OCI-LY1 (cell line): ENCODE results near the gene SPATA2L.
"Not testable (repeated sequence)": the region's sequence is repeated elsewhere in the genome, so short reads cannot be mapped to it uniquely, and the experiment has no call there.

ENCODE experiments used
- H2AFZ ChIP-seq: fragments of 200-600 bp; sonication (generic), shearing (Covaris generic); 2 replicates; pipeline ENCODE4 v1.6.0; 2014; ENCODE audit warnings: antibody characterized with exemption, mild to moderate bottlenecking, low read length
- H3F3A ChIP-seq: fragments of 200-600 bp; sonication (generic), shearing (Covaris generic); 2 replicates; pipeline ENCODE4 v1.6.0; 2014; ENCODE audit warnings: mild to moderate bottlenecking, antibody characterized with exemption, low read length, moderate library complexity; ENCODE audit not compliant: insufficient read depth
- H3K27ac ChIP-seq: fragments of 200-600 bp; sonication (generic); 2 replicates; pipeline ENCODE4 v1.5.1; 2014; ENCODE audit warnings: low read length, mixed run types, mild to moderate bottlenecking, low read depth; ENCODE audit not compliant: poor library complexity, severe bottlenecking
- H3K27me3 ChIP-seq: fragments of 200-600 bp; sonication (generic); 2 replicates; pipeline ENCODE4 v1.6.0; 2014; ENCODE audit warnings: antibody characterized with exemption, mild to moderate bottlenecking, low read length, moderate library complexity; ENCODE audit not compliant: insufficient read depth
- H3K36me3 ChIP-seq: fragments of 200-600 bp; sonication (generic); 2 replicates; pipeline ENCODE4 v1.6.1; 2014; ENCODE audit warnings: mild to moderate bottlenecking, antibody characterized with exemption, low read length, moderate library complexity, mixed read lengths; ENCODE audit not compliant: insufficient read depth
- H3K4me1 ChIP-seq: fragments of 200-600 bp; sonication (generic); 2 replicates; pipeline ENCODE4 v1.5.1; 2014; ENCODE audit warnings: mild to moderate bottlenecking, low read length, moderate library complexity; ENCODE audit not compliant: insufficient read depth, severe bottlenecking
- H3K4me2 ChIP-seq: fragments of 200-600 bp; sonication (generic), shearing (Covaris generic); 2 replicates; pipeline ENCODE4 v1.6.1; 2014; ENCODE audit warnings: low read length
- H3K4me3 ChIP-seq: fragments of 200-600 bp; sonication (generic); 2 replicates; pipeline ENCODE4 v1.5.1; 2014; ENCODE audit warnings: low read length, low read depth, mild to moderate bottlenecking, mixed read lengths; ENCODE audit not compliant: poor library complexity, severe bottlenecking
- H3K79me2 ChIP-seq: fragments of 200-600 bp; shearing (Covaris generic); 2 replicates; pipeline ENCODE4 v1.6.1; 2016; ENCODE audit warnings: mixed run types, low read length, mixed read lengths; ENCODE audit not compliant: insufficient read depth
- H3K9ac ChIP-seq: fragments of 200-600 bp; sonication (generic), shearing (Covaris generic); 2 replicates; pipeline ENCODE4 v1.6.1; 2014; ENCODE audit warnings: mild to moderate bottlenecking, low read length, mixed read lengths
- H3K9me2 ChIP-seq: fragments of 200-600 bp; sonication (generic), shearing (Covaris generic); 2 replicates; pipeline ENCODE4 v1.6.1; 2014; ENCODE audit warnings: low read depth, mild to moderate bottlenecking, low read length, mixed read lengths
- H3K9me3 ChIP-seq: fragments of 200-600 bp; shearing (Covaris generic); 2 replicates; pipeline ENCODE4 v1.6.1; 2014; ENCODE audit warnings: low read length, mixed read lengths
- H4K20me1 ChIP-seq: fragments of 200-600 bp; sonication (generic), shearing (Covaris generic); 2 replicates; pipeline ENCODE4 v1.6.0; 2016; ENCODE audit warnings: mild to moderate bottlenecking, low read length; ENCODE audit not compliant: insufficient read depth
- EZH2 ChIP-seq: fragments of 200-600 bp; sonication (generic), shearing (Covaris generic); IDR thresholded peaks from 2 replicates; pipeline ENCODE4 v1.8.0; 2017; ENCODE audit warnings: borderline replicate concordance, mixed run types, mild to moderate bottlenecking, antibody characterized with exemption, low read length, moderate library complexity, mixed read lengths
- TF ChIP-seq, protein P1 (sequence below): fragments of 200-600 bp; sonication (generic), shearing (Covaris generic); IDR thresholded peaks from 2 replicates; pipeline ENCODE4 v1.5.1; 2017; ENCODE audit warnings: mild to moderate bottlenecking, antibody characterized with exemption, low read length, moderate library complexity, mixed read lengths

Gene SPATA2L

GRCh38 chr16:89700649-89701424 is 668 bp downstream of the SPATA2L start:
- Histone ChIP-seq H3K79me2 (no peaks in the 10 kb centered on the region), H3K27ac (peak overlapping the region; percentile 16), H2AFZ (no peak overlapping the region), H3K9me3 (no peaks in the 10 kb centered on the region), H3K36me3 (peaks cover 10% of the 10 kb centered on the region; the same call in 1 of the 2 replicates), H3K4me3 (peak overlapping the region; percentile 67), H3K27me3 (no peaks in the 10 kb centered on the region), H3K9ac (peak overlapping the region; percentile 70), H3K9me2 (no peaks in the 10 kb centered on the region), H3K4me2 (peak overlapping the region; percentile 59), H3F3A (no peaks in the 10 kb centered on the region), H3K4me1 (peaks cover 24% of the 10 kb centered on the region), H4K20me1 (no peaks in the 10 kb centered on the region)
- TF ChIP-seq, protein P1, sequence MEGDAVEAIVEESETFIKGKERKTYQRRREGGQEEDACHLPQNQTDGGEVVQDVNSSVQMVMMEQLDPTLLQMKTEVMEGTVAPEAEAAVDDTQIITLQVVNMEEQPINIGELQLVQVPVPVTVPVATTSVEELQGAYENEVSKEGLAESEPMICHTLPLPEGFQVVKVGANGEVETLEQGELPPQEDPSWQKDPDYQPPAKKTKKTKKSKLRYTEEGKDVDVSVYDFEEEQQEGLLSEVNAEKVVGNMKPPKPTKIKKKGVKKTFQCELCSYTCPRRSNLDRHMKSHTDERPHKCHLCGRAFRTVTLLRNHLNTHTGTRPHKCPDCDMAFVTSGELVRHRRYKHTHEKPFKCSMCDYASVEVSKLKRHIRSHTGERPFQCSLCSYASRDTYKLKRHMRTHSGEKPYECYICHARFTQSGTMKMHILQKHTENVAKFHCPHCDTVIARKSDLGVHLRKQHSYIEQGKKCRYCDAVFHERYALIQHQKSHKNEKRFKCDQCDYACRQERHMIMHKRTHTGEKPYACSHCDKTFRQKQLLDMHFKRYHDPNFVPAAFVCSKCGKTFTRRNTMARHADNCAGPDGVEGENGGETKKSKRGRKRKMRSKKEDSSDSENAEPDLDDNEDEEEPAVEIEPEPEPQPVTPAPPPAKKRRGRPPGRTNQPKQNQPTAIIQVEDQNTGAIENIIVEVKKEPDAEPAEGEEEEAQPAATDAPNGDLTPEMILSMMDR: peak; percentile 28; the same call in 1 of the 2 replicates
- TF ChIP-seq EZH2: no peak

DNA sequence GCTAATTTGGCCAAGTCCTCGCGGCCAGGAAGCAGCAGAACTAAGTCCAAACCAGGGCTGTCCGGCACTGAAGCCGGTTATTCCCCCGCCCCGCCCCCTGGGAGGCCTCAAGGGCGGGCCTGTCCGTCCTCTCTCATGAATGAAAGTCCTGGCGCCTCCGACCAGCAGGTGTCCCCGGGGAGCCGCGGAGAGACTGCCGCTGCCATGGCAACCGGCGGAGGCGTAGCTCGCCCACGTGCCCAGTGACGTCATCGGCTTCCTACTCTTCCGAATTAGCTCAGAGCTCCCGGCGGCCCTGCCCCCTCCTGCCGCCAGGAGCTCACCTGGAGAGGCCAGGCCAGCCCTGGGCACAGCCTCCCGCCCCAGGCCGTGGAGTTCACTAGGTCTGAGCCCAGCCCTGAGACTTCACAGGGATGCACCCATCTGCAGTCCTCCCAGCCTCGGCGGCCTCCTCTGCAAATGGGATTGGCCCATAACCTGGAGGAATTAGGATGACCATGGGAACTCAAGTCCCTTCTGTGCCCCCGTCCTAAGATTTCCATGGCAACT is 1.3 kb downstream of the SPATA2L start:
- Histone ChIP-seq H3K27ac (peak overlapping the region; percentile 16), H3K79me2 (no peaks in the 10 kb centered on the region), H3K36me3 (peaks cover 17% of the 10 kb centered on the region), H3K27me3 (no peaks in the 10 kb centered on the region), H3K9me3 (no peaks in the 10 kb centered on the region), H3K9ac (peak overlapping the region; percentile 70; the same call in 1 of the 2 replicates), H2AFZ (no peak overlapping the region), H3F3A (no peaks in the 10 kb centered on the region), H3K4me1 (peaks cover 22% of the 10 kb centered on the region), H3K4me3 (peak overlapping the region; percentile 67), H3K9me2 (no peaks in the 10 kb centered on the region), H4K20me1 (no peaks in the 10 kb centered on the region), H3K4me2 (peak overlapping the region; percentile 59)
- TF ChIP-seq, protein P1: peak; percentile 57
- no peak for TF ChIP-seq EZH2

DNA sequence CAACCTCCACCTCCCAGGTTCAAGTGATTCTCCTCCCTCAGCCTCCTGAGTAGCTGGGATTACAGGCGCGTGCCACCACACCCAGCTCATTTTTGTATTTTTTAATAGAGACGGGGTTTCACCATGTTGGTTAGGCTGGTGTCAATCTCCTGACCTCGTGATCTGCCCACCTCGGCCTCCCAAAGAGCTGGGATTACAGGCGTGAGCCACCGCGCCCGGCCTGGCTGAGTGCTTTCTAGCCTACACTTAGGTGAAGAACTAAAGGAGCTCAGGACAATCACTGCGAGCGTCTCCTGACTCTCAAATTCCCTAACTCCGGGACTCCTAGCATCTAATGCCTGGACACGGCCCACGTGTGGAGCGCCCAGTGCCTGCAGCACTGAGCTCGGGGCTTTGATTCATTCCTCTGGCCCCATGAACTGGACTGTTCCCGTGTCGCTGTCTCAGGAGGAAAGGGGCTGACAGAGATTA is 1.8 kb downstream of the SPATA2L start:
- H4K20me1 ChIP-seq, H3K79me2 ChIP-seq, H3K27ac ChIP-seq, H3K27me3 ChIP-seq, H3F3A ChIP-seq, H3K9me2 ChIP-seq, H3K9ac ChIP-seq, H2AFZ ChIP-seq, H3K4me3 ChIP-seq, H3K9me3 ChIP-seq: not testable (repeated sequence)
- H3K4me2 ChIP-seq: peak overlapping the region; percentile 56
- peaks cover 22% of the 10 kb centered on the region for H3K4me1 ChIP-seq
- H3K36me3 ChIP-seq: peaks cover 21% of the 10 kb centered on the region

GRCh38 chr16:89698717-89699116 is 2.8 kb downstream of the SPATA2L start:
- H3K79me2 ChIP-seq, H3K9ac ChIP-seq, H3K27ac ChIP-seq, H3K9me3 ChIP-seq, H3K4me3 ChIP-seq, H3K9me2 ChIP-seq, H3F3A ChIP-seq, H3K27me3 ChIP-seq, H4K20me1 ChIP-seq, H2AFZ ChIP-seq, H3K4me2 ChIP-seq: not testable (repeated sequence)
- H3K36me3 ChIP-seq: peaks cover 29% of the 10 kb centered on the region
- H3K4me1 ChIP-seq: peaks cover 22% of the 10 kb centered on the region
